GM19099 (cell line): ENCODE data around the gene MRPL38.

Source experiments
- POLR2A ChIP-seq: IDR thresholded peaks from 3 replicates; pipeline ENCODE4 v1.6.1; 2011; ENCODE audit warnings: low read depth; ENCODE audit not compliant: insufficient read length; ENCODE audit errors: extremely low read depth

Gene MRPL38

DNA sequence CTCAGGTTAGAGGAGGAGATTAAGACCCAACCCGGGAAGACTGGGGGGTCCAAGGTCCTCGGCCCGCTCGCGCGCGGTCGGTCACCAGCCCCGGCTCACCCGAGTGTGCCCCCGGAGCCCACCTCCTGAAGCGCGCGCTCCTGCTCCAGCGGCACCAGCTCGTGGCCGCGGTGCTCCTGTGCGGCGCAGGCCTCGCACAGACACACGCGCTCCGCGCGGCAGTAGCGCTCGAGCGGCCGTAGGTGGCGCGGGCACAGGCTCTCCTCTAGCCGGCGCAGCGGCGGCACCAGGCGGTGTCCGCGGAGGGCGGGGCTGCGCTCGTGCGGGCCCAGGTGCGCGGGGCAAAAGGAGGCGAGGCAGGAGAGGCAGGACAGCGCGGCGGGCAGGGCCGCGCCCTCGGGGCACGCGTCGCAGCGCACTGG is 26.9 kb downstream of the MRPL38 start:
- no peak for TF ChIP-seq POLR2A

DNA sequence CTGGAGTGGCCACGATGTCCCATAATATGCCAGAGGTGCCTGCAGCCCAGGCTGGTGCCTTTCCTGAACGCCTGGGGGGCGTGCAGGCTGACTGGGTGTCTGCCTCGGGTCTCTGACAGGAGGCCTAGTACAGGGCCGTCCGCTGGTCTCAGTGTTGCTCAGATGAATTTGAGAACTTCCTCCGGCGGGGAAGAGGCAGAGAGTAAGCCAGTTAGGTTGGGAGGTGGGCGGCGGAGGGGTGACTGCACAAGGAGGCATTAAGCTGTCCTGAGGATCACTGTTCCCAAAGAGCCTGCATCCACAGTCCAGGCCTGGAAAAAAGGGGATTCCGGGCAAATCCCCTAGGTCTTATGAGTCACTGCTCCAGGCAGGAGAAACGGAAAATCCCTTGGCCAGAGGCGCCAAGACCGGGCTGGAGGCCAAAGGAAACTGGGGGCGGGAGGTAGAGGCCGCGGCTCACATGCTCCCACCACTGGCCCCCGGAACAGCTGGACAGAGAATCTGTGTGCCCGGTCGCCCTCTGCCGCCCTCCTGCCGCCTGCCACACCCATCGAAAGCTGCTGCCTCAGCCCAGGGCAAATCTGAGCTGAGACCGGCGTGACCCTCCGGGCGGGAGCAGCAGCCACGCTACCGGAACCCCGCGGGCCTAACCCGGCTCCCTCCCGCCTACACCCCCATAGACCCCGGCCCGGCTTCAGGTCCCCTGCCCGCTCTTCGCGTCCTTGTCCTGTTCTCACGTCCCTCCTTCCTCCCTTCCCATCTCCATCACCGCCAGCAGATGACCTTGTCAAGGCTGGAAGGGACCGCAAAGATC is 27.5 kb downstream of the MRPL38 start:
- no peak for TF ChIP-seq POLR2A

DNA sequence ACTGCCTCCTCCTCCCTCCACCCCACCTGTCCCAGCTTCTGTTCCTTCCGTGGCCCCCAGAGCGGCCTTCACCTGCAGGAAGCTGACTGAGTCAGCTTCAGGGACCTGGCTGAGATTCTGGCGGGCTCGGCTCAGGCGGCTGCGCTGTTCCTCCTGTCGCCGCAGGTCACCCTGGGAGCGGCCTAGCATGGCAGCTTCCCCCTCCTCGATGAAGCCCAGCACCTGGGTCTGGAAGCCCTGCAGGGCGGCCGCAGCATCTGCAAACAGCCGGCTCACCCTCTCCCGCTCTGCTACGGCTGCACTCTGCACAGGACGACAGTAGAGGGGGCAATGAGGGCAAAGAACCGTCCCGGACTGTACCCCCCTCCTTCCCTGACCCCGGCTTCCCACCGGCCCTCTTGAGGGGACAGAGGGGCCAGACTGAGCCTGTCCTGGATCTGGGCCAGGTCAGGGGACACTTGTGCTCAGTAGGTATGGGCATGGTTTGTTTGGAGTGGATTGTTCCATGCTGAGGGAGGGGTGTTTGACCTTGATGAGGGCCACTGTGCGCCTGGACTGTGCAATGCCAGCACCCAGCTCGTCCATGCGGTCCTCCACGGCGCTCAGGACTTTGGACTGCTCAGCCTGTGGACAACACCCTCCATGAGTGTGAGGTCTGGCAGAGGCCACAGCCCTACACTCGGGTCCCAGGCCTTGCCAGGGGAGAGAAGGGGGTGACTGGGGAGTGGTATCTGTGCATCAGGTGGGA is 28.3 kb downstream of the MRPL38 start:
- no peak for TF ChIP-seq POLR2A

- no peak for TF ChIP-seq POLR2A
Measured at GRCh38 chr17:75875940-75876189, 28.8 kb downstream of the MRPL38 start.

- TF ChIP-seq POLR2A: no peak
Measured at GRCh38 chr17:75875182-75875939, 29.3 kb downstream of the MRPL38 start.

DNA sequence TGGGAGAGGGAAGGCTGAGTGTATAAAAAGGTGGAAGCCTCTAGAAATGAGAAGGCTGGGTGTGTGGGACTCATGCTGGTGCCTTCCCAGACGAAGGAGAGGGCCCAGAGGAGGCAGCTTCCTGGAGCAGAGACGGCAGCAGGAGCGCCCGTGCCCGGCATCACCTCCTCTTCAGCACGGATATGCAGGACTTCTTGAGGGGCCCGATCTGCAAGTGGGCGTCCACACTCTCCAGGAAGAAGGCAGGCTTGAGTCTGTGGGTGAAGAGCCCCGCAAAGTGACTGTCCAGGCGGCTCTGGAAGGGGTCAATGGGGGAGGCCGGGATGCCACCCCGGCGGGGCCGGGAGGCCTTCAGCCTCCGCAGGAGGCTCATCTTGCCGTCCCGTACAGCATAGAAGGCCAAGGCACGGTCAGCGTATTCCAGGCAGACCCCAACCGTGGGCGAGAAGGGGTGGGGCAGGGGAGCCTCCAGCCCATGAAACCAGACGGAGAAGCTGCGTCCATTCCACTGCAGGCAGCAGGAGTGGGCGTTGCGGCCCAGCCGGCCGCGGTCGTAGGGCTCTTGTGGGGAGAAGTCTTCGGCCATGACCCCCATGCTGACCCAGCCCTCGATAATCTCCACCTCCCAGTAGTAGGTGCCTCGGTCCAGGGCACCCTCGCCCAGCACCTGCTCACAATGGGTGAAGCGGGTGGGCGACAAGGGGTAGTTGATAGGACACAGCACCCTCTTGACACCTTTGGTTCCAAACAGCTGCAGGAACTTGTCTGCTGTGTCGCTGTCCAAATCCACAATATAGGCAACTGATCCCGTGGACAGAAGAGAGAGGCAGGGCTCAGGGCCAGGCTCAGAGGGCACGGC is 30.1 kb downstream of the MRPL38 start:
- TF ChIP-seq POLR2A: no peak

DNA sequence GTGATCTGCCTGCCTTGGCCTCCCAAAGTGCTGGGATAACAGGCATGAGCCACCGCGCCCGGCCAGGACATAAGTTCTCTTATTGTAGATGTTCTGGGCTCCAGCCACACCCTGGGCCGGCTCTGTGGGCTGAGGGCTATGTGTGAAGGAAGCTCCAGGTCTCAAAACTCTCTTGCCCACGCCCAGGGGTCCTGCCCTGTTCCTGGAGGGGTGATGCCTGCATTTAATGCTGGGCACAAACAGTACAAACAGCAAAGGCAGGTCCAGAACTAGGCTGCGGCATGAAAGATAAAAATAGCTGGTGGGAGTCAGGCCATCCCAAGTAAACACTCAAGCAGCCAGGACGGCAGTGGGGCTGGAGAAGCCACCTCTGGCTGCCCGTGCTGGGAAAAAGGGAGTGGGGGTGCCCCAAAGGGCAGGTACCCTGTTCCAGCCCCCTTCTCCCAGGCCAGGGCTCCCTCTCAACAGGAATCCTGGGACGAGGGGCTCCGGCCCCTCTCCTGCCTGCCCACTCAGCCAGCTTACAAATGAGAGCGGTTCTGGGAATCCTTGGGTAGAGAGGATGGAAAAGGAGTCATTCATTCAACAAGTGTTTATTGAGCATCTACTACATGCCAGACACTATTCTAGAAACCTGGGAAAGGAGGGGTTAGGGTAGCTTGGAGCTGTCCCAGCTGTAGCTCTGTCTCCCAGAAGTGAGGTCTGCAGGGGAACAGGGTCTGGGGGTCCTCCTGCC is 30.9 kb downstream of the MRPL38 start:
- TF ChIP-seq POLR2A: no peak

DNA sequence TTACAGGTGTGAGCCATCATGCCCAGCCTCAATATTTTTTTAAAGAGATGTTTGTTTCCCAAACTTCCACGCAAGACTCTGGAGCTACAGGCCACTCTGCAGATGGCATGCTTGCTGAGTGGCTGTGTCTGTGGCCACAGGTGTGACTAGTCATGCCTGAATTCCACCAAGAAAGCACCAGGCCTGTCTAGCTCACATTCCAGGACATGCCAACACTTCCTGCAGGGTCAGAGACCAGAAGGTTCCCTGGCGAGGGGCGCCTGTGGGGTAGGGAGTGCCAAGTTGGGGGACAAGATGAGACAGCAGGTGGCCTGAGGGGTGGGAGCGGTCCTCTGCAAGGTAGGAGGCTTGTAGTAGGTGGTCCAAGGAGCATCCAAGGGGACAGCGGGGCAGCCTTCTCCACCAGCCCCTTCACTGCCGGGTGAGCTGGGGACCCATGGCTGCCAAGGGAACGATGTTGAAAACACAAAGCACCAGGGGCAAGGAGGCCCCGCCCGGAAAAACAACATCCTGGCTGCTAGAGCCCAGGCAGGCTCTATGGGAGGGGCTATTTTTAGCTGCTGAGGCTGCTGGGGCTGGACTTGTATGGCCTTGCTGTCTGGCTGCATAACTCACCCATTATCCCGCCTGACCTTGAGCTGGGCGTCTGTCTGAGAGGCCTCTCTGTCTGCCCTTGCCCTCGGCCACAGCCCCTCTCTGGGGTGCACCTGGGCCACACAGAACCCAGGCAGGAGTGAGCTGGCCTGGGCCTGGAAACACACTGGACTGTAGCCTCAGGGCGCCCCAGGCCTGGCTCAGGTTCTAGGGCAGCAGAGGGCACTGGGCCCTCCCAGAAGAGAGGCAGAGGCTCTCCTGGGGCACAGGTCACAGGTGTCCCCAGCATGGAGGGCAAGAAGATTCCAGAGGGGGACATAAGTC is 32.0 kb downstream of the MRPL38 start:
- TF ChIP-seq POLR2A: no peak

- no peak for TF ChIP-seq POLR2A
Measured at GRCh38 chr17:75869282-75870141, 35.2 kb downstream of the MRPL38 start.

DNA sequence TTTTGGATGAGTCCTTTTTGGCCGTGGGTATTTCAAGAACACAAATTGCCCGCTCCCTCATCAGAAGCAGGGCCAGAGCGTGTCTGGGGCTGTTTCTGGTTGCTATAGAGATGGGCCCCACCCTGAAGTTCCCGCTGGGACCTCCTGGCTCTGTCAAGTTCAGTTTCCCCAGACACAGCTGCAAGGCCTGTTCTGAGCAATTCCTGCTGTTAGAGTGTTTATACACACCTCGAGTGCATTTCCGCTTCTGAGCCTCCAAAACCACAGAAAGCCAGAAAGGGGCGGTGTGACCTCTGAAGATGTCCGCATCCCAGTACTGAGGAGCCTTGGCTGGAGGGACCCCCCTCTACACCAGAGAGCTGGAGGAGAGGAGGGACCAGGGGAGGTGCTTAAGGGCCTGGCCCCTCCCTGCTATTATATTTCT is 40.2 kb downstream of the MRPL38 start:
- TF ChIP-seq POLR2A: no peak

DNA sequence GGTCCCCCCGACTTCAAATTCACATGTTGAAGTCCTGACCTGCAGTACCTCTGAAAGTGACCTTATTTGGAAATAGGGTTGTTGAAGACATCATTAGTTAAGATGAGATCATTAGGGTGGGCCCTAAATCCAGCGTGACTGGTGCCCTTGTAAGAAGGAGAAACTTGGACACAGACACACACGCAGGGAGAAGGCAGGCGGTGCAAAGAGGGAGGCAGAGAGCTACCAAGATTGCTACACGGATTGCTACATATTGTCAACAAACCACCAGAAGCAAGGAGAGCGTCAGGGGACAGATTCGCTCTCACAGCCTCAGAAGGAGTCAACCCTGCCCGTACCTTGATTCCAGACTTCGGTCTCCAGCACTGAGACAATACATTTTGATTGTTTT is 42.8 kb downstream of the MRPL38 start:
- no peak for TF ChIP-seq POLR2A

DNA sequence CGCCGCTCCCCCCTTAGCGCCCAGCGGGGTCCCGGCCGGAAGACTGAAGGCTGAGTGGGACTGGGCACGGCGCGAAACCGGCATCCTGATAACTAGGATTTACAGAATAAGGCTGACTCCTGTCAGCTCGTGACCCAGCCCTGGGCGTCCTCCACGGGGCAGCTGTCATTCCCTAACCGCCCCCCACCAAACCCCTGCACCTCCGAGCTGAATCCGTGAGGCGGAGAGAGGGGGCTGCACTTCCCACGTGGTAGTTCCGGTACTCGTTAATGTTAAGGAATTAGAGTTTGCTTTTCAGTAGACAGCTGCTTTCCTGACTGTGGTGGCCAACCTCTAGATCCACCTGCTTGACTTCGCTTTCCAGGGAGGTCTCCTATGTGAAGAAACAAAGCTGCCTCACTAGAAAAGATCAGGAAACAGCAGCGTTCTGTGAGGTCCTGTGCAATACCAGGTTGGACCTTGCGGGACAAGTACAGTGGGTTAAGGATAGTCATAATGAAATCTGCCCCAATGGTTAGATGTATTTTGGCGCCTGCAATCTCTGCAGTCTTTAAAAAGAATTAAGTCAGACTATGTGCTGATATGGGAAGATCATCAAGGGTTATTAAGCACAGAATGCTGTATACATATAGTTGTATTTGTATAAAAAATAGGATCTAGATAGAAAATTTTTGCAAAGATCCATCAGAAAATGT is 48.5 kb downstream of the MRPL38 start:
- no peak for TF ChIP-seq POLR2A
